T-helper 17 cell (primary cell): ENCODE measurements around the gene CCDC112. TPM values are rescaled to one million over a fixed set of nuclear protein-coding genes. Genes with fewer than 3 reads are reported as not detected.

Source experiments
- ATAC-seq: fragments of 150-1000 bp; cut with Tn5 transposase; 2 replicates; pipeline ENCODE4 v1.10.0; 2021; ENCODE audit warnings: mild to moderate bottlenecking, moderate library complexity
- DNase-seq, 3 donors: peaks; one replicate each; pipeline versions ENCODE4 v3.0.0 to v3.0.0-alpha.2; 2020 to 2021
- H3K9me3 ChIP-seq: one replicate; pipeline ENCODE4 v1.7.0; 2013; ENCODE audit warnings: low read length, mild to moderate bottlenecking; ENCODE audit not compliant: control insufficient read depth, poor library complexity, severe bottlenecking
- H3K27ac Mint-ChIP-seq: one replicate; pipeline ENCODE4 v1.8.0; 2022; ENCODE audit warnings: mild to moderate bottlenecking, moderate library complexity, mixed read lengths
- H3K27me3 Mint-ChIP-seq: one replicate; pipeline ENCODE4 v1.8.0; 2022; ENCODE audit warnings: mixed read lengths
- H3K36me3 Mint-ChIP-seq: one replicate; pipeline ENCODE4 v1.8.0; 2022; ENCODE audit warnings: low read depth, mixed read lengths
- H3K4me1 Mint-ChIP-seq: one replicate; pipeline ENCODE4 v1.8.0; 2022; ENCODE audit warnings: mild to moderate bottlenecking, mixed read lengths
- H3K4me3 Mint-ChIP-seq: one replicate; pipeline ENCODE4 v1.8.0; 2022; ENCODE audit warnings: mild to moderate bottlenecking, moderate library complexity, mixed read lengths
- total RNA-seq, 4 donors: library from RNA in 2 of 4; stranded (reverse) in 2 of 4; gene quantifications; one replicate each; pipeline ENCODE4 v1.2.3 and lab custom pipeline; 2022 to 2026

The CCDC112 gene, protein sequence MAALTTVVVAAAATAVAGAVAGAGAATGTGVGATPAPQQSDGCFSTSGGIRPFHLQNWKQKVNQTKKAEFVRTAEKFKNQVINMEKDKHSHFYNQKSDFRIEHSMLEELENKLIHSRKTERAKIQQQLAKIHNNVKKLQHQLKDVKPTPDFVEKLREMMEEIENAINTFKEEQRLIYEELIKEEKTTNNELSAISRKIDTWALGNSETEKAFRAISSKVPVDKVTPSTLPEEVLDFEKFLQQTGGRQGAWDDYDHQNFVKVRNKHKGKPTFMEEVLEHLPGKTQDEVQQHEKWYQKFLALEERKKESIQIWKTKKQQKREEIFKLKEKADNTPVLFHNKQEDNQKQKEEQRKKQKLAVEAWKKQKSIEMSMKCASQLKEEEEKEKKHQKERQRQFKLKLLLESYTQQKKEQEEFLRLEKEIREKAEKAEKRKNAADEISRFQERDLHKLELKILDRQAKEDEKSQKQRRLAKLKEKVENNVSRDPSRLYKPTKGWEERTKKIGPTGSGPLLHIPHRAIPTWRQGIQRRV
- total RNA-seq (1 to 10 TPM; 2.8 to 3.5 TPM), total RNA-seq (lab: John Stamatoyannopoulos, UW) (8.4 to 12.3 reads per million in 2 donors)

DNA sequence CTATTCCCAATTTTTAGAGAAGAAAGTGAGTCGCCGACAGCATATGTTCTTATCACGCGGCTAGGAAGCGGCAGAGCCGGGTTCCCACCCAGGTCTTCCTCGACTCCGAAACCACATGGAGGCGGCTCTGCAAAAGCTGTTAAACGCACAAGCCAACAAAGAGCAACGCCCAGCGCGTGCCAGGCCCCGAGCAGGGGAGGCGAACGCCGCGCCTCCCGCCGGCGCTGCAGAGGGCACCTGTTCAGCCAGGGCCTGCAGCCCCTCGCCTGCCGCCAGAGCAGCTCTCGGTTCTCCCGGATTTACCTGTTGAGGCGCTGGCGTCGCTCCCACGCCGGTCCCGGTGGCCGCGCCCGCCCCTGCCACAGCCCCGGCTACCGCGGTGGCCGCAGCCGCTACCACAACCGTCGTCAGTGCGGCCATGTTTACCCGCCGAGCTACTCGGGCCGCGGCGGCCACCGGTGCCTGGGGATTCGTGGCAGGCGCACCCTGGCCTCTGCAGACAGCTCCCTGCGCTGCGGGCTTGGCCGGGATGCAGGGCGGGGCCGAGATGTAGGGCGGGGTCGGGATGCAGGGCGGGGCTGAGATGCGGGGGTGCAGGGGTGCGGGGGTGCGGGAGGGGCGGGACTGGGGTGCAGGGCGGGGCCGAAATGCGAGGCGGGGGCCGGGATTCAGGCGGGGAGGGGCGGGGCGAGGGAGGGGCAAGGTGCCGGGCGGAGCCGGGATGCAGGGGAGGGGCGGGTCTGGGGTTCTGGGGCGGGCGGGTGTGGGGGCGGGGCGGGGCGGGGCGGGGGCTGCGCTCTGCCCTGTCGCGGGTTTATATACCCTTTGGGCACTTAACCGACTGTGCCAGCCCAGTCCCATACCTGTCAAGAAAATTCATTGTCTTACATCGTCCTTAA lies at the start of gene CCDC112:
Gene CCDC112 (minus strand): TSS at position 531 of the 899 bp plus-strand sequence. CDS start 111 bp downstream, at position 420.
- peak within 1 kb of the TSS; percentile 10 for H3K27ac Mint-ChIP-seq
- DNase-seq (peak; percentile 41 to 76 (median 71)), ATAC-seq (peak; percentile 79)
- peaks cover 18% of the 10 kb centered on the region for H3K4me1 Mint-ChIP-seq
- H3K27me3 Mint-ChIP-seq, result no peaks in the 10 kb centered on the region
- H3K36me3 Mint-ChIP-seq, result no peaks in the 10 kb centered on the region
- H3K9me3 ChIP-seq, result peaks cover 4% of the 10 kb centered on the region
- peak within 1 kb of the TSS; percentile 91 for H3K4me3 Mint-ChIP-seq

DNA sequence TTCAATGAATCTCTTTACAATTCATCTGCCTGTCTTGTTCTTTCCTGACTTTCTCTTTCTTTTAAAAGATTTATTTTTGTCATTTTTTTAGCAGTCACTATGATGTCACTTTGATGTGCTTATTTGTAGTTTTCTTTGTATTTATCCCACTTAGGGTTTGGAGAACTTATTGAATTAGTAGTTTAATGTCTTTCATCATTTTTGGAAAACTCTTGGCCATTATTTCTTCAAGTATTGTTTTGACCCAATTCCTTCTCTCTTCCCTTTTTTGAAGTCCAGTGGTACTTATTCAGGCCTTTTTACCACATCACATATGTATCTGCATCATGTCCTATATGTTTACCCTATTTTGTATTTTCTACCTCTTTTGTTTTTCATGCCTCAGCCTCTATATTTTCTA lies 48.9 kb upstream of the CCDC112 start:
- no peak overlapping the region for H3K27ac Mint-ChIP-seq
- DNase-seq (no peak), ATAC-seq (no peak)
- H3K36me3 Mint-ChIP-seq, result no peaks in the 10 kb centered on the region
- peaks cover 2% of the 10 kb centered on the region for H3K4me1 Mint-ChIP-seq
- H3K27me3 Mint-ChIP-seq, result peaks cover 37% of the 10 kb centered on the region
- no peaks in the 10 kb centered on the region for H3K9me3 ChIP-seq
- H3K4me3 Mint-ChIP-seq, result no peak overlapping the region

DNA sequence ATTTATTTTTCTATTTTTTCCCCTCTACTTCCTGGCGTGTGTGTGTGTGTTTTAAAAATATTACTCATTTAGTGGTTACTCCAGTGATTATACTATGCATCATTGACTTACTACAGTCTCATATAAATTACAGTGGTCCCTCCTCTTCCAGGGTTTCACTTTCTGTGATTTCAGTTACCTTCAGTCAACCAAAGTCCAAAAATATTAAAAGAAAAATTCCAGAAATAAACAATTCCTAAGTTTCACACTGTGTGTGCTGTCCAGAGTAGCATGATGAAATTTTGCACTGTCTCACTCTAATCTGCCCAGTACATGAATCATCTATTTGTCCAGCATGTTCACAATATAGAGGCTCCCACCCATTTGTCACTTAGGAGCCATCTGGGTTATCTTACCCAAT lies 47.4 kb upstream of the CCDC112 start:
- peaks cover 37% of the 10 kb centered on the region for H3K27me3 Mint-ChIP-seq
- H3K9me3 ChIP-seq, result no peaks in the 10 kb centered on the region
- no peak for ATAC-seq
- no peak overlapping the region for H3K4me3 Mint-ChIP-seq
- no peaks in the 10 kb centered on the region for H3K36me3 Mint-ChIP-seq
- H3K4me1 Mint-ChIP-seq, result no peaks in the 10 kb centered on the region
- DNase-seq, result no peak
- no peak overlapping the region for H3K27ac Mint-ChIP-seq

DNA sequence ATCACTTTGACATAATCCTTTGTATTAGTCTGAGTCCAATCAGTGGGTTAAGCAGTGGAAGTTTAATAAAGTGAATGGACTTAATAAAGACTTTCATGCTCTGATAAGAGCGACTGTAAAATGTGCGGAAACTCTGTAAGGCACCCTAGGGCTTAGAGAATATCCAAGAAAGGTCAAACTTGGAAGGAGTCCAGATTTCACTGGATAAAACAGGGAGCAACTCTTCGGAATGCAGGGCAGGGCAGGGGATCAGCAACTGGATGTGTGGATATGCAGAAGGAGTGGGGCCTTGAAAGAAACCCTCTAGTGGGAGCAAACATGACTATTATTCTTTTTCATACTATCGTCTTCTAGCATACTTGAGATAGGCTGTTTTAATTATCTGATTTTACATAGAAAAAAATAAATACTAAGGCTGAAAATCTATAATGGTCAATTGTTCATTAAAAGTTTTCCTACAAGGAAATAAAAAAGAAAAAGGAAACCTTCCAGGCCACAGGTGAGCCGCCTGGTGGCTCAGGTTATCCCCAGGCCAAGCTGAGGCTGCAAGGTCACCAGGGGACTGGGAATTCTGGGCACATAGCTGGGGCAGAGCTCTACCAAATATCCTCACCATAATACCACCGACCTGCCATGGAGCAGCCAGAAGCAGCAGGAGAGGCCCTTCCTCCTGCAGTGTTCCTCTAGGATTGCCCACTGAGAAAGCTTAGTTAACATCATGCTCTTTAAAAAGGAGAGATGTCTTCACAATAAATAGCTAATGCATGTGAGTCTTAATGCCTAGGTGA lies 46.3 kb upstream of the CCDC112 start:
- DNase-seq (no peak), ATAC-seq (no peak)
- H3K9me3 ChIP-seq, result no peaks in the 10 kb centered on the region
- H3K4me3 Mint-ChIP-seq, result no peak overlapping the region
- no peaks in the 10 kb centered on the region for H3K4me1 Mint-ChIP-seq
- no peaks in the 10 kb centered on the region for H3K36me3 Mint-ChIP-seq
- H3K27me3 Mint-ChIP-seq, result peaks cover 39% of the 10 kb centered on the region
- H3K27ac Mint-ChIP-seq, result no peak overlapping the region

DNA sequence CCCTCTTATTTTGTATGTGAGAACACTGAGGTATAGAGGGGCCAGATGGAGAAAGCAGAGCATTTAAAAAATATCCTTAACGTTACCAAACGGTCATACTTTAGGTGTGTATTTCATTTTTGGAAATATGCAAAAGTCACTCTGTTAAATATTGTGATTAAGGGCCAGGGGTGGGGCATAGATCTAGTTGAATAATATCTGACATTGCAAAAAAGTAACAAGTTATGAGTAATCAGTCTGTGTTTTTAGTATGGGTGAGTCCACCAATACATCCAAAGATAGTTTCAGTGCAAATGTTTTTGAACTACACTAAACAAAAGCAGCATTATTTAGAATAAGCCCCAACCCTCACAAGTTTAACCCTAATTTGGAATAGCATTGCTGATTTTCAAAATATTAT lies 45.3 kb upstream of the CCDC112 start:
- H3K27ac Mint-ChIP-seq, result no peak overlapping the region
- peaks cover 33% of the 10 kb centered on the region for H3K27me3 Mint-ChIP-seq

DNA sequence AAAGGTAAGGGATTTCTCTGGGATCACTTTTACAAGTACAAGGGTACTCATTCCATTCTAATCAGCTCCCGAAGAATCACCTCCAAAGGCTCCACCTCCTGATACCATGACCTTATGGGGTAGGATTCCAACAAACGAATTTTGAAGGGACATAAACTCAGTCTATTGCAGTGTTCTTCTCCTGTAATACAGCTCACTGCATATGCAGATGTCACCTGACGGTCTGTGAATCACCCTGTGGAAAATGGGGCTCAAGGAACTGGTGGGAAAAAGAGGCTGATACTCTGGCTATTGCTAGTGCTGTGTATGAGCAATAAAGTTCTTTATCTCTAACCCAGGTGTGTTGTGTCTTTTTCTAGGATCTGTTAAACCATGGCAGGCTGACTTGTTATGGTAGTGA lies 42.4 kb upstream of the CCDC112 start:
- no peaks in the 10 kb centered on the region for H3K36me3 Mint-ChIP-seq
- no peak for ATAC-seq
- no peak overlapping the region for H3K27ac Mint-ChIP-seq
- H3K4me1 Mint-ChIP-seq, result no peaks in the 10 kb centered on the region
- H3K4me3 Mint-ChIP-seq, result no peak overlapping the region
- DNase-seq, result no peak
- peaks cover 38% of the 10 kb centered on the region for H3K27me3 Mint-ChIP-seq
- no peaks in the 10 kb centered on the region for H3K9me3 ChIP-seq

More for the DNA sequence above, 45.3 kb upstream of the CCDC112 start:
- Mint-ChIP-seq H3K4me1 (no peaks in the 10 kb centered on the region), H3K36me3 (no peaks in the 10 kb centered on the region), H3K4me3 (no peak overlapping the region)
- DNase-seq, result no peak
- no peaks in the 10 kb centered on the region for H3K9me3 ChIP-seq
- no peak for ATAC-seq

DNA sequence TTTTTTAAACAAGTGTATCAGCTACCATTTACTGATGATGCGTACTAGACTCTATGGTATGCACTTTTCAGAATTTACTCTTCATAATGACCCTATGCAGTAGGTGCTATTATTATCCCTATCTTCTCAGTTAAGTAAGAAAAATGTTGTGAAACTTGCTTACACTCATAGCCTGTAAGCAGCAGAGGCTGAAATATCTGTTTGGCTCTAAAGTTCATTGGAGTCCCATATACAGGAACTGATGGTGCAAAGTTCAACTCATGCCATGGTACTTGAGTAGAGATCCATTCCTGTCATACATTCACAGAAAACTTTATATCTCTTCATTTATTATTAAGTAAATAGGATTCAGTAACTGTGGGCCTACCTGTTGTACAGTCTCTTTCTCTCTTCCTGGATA lies 41.4 kb upstream of the CCDC112 start:
- Mint-ChIP-seq H3K36me3 (no peaks in the 10 kb centered on the region), H3K27me3 (peaks cover 38% of the 10 kb centered on the region), H3K27ac (no peak overlapping the region), H3K4me3 (no peak overlapping the region), H3K4me1 (no peaks in the 10 kb centered on the region)
- H3K9me3 ChIP-seq, result no peaks in the 10 kb centered on the region
- DNase-seq (no peak), ATAC-seq (no peak)

DNA sequence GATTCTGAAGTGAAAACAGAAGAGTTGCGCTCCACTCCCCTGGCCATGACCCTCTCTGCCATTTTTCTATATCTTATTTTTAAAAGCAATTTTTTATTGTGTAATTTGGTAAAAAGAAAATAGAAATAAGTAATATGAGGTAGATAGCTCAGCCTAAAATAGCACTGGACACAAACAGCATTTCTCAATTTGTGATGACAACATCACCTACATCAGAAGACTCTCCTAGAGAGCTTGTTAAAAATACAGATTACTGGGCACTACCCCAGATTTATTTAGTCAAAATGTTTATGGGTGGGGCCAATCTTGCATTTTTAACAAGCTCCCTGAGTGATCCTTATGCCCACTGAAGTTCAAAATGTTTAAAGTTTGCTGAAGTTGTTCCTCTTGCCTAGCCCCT lies 40.5 kb upstream of the CCDC112 start:
- no peak for DNase-seq
- peaks cover 2% of the 10 kb centered on the region for H3K36me3 Mint-ChIP-seq
- H3K4me3 Mint-ChIP-seq, result no peak overlapping the region
- H3K4me1 Mint-ChIP-seq, result no peaks in the 10 kb centered on the region
- H3K27ac Mint-ChIP-seq, result no peak overlapping the region
- H3K27me3 Mint-ChIP-seq, result peaks cover 33% of the 10 kb centered on the region
- no peak for ATAC-seq
- H3K9me3 ChIP-seq, result no peaks in the 10 kb centered on the region

DNA sequence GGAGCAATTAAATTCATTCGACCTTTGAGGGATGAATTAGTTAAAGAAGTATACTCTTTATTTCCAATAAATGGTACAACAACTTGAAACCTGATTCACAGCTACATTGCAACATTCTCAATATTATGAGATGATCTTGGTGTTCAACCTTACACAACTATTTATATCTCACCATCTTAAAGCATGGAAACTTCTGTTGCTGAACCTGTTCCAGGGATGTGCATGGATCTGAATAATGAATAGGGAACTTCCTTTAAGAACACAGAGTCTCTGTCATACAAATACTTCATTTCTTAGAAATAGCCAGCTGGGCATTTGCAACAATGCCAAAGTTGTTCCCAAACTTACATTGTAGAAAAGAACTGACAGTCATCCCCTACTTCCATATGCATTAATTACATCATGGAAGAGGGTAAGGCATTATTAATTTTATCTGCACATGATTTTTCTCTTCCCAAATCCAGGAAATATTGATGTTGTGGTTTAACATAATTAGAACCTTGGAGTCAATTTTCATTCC lies 39.8 kb upstream of the CCDC112 start:
- Mint-ChIP-seq H3K4me1 (no peaks in the 10 kb centered on the region), H3K36me3 (peaks cover 2% of the 10 kb centered on the region), H3K4me3 (no peak overlapping the region), H3K27ac (no peak overlapping the region), H3K27me3 (peaks cover 33% of the 10 kb centered on the region)
- H3K9me3 ChIP-seq, result no peaks in the 10 kb centered on the region
- ATAC-seq (no peak), DNase-seq (no peak)

DNA sequence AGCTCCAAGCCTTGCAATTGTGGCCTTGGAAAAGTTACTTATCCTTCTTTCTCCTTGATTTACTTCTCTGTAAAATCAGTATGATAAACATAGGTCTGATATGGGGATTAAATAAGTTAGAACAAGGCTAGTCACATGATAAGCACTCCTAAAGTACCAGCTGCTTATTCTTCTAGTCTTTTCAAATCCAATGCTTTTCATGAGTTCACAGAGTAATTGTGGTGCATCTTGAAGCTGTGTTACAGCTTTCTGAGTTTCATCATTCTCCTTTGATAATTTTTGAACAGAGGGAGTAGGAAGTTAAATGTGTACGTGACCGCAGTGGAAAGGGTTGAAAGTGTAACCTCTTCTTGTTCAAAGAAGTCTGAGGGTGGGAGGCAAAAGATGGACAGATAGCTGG lies 38.8 kb upstream of the CCDC112 start:
- Mint-ChIP-seq H3K4me1 (peaks cover 3% of the 10 kb centered on the region), H3K27ac (no peak overlapping the region), H3K27me3 (peaks cover 33% of the 10 kb centered on the region), H3K4me3 (no peak overlapping the region), H3K36me3 (peaks cover 2% of the 10 kb centered on the region)
- no peaks in the 10 kb centered on the region for H3K9me3 ChIP-seq
- DNase-seq (no peak), ATAC-seq (no peak)

DNA sequence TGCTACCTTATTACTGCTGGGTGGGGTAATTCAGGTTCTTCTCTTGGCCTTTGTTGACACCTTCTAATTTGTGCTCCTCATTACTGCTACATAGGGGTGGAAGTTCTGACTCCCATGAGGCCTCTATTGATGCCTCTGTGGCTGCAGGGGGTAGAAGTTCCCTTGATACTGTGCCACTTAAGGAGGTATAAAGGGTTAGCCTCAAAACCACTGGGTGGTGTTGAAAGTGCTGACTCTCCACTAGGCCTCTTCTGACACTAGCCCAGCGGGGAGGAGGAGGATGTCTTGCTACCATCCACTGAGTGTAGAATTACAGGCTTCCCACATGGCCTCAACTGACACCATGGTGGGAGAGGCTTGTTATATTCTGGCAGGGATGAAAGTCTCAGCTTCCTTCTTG lies 36.7 kb upstream of the CCDC112 start:
- DNase-seq (no peak), ATAC-seq (no peak)
- H3K4me3 Mint-ChIP-seq, result no peak overlapping the region
- H3K27me3 Mint-ChIP-seq, result peaks cover 27% of the 10 kb centered on the region
- peaks cover 3% of the 10 kb centered on the region for H3K4me1 Mint-ChIP-seq
- peaks cover 2% of the 10 kb centered on the region for H3K36me3 Mint-ChIP-seq
- no peak overlapping the region for H3K27ac Mint-ChIP-seq
- no peaks in the 10 kb centered on the region for H3K9me3 ChIP-seq

DNA sequence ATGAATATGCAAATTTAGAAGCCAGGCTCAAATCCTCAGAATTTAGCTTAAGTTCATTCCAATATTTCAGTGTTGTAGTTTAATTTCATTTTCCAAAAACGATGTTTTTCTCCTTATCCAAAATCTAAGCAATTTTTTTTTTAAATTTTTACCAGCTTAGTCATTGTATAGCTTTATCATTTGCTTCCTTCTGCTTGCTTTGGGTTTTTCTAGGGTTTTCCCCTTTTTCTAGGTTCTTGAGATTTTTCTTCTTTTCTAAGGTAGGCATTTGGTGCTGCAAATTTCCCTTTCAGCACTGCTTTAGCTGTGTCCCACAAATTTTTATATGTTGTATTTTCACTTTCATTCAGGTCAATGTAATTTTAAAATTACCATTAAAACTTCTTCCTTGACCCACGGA lies 34.4 kb upstream of the CCDC112 start:
- no peak overlapping the region for H3K27ac Mint-ChIP-seq
- H3K4me1 Mint-ChIP-seq, result peaks cover 3% of the 10 kb centered on the region
- H3K9me3 ChIP-seq, result no peaks in the 10 kb centered on the region
- H3K27me3 Mint-ChIP-seq, result peaks cover 22% of the 10 kb centered on the region
- ATAC-seq (no peak), DNase-seq (no peak)
- H3K4me3 Mint-ChIP-seq, result no peak overlapping the region
- H3K36me3 Mint-ChIP-seq, result peaks cover 2% of the 10 kb centered on the region
